ENCODE results near the gene C1QB. TPM values are rescaled to one million over a fixed set of nuclear protein-coding genes. Genes with fewer than 3 reads are reported as not detected.

C1QB gene
- total RNA-seq, 1 donor from 2014 or later, result not detected

DNA sequence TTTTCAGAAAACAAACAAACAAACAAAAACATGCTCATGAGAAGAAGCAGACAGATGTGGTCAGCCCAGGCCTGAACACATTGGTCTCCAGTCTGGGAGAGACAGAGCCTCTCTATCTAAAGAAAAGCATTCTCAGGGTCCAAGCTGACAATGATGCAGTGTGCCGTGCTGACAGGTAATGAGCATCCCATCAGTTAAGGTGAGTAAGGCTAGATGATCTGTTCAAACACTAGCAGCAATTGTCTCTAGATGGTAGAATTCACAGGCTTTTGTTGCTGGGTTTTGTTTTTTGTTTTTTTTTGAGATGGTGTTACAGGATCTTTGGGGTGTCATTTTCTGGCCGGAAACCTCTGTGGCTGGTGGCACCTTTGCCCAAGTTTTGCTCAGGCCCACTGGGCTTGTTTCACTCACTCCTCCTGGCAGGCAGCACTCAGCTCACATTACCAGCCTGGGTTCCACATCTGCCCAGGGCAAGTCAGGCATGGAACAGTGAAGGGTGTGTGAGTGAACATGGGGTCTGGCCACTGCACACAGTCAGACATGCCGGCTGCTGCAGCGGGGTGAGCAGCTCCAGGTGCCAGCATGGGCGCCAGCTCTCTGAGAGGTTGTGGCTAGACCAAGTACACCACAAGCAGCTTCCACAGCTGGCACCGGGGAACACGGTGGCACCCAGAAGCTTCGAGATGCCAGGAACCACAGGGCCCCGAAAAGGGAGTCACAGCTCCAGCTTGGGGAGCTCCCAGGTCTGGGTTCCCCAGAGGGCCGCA is 19.2 kb upstream of the C1QB start:
- TF ChIP-seq, protein P1, sequence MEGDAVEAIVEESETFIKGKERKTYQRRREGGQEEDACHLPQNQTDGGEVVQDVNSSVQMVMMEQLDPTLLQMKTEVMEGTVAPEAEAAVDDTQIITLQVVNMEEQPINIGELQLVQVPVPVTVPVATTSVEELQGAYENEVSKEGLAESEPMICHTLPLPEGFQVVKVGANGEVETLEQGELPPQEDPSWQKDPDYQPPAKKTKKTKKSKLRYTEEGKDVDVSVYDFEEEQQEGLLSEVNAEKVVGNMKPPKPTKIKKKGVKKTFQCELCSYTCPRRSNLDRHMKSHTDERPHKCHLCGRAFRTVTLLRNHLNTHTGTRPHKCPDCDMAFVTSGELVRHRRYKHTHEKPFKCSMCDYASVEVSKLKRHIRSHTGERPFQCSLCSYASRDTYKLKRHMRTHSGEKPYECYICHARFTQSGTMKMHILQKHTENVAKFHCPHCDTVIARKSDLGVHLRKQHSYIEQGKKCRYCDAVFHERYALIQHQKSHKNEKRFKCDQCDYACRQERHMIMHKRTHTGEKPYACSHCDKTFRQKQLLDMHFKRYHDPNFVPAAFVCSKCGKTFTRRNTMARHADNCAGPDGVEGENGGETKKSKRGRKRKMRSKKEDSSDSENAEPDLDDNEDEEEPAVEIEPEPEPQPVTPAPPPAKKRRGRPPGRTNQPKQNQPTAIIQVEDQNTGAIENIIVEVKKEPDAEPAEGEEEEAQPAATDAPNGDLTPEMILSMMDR (IDR thresholded peaks at IDR 0.05), result no peak
- DNase-seq (no peak), ATAC-seq (ENCODE audit: low read depth) (no peak)
- Mint-ChIP-seq H3K9me3 (no peaks in the 10 kb centered on the region), H3K36me3 (ENCODE audit: low read depth) (no peaks in the 10 kb centered on the region), H3K27me3 (peaks cover 21% of the 10 kb centered on the region), H3K4me3 (no peak overlapping the region), H3K4me1 (no peaks in the 10 kb centered on the region), H3K27ac (no peak overlapping the region)
- POLR2A ChIA-PET, result no interaction called here
- CTCF ChIA-PET, result no interaction called here
- intact Hi-C loops (cut with micrococcal nuclease), result no loop called here

DNA sequence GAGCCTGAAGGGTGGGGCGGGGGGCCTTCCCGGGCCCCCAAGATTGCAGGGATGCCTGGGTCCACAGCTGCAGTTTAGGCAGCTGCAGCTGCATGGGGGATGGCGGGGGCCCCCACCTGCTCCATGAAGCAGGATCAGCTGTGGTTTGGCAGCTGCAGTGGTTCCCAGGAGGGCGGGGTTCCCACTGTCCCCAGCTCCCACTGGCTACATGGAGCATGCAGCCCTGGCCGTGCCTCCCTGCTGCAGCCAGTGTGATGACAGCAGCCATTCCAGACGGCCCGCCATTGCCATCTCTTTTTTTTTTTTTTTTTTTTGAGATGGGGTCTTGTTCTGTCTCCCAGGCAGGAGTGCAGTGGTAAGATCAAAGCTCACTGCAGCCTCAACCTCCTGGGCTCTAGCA is 17.6 kb upstream of the C1QB start:
- H3K36me3 Mint-ChIP-seq (ENCODE audit: low read depth), result no peaks in the 10 kb centered on the region
- H3K4me3 Mint-ChIP-seq, result no peak overlapping the region
- ATAC-seq (ENCODE audit: low read depth), result no peak
- intact Hi-C loops (cut with micrococcal nuclease), result no loop called here
- no peak for DNase-seq
- H3K27me3 Mint-ChIP-seq, result peaks cover 16% of the 10 kb centered on the region
- CTCF ChIA-PET, result interaction anchor here (0.6 kb wide), 1 partner anchor 338 kb away, joined by 4 read pairs; no protein-coding TSS in a partner anchor
- TF ChIP-seq, protein P1 (IDR thresholded peaks at IDR 0.05), result no peak
- H3K27ac Mint-ChIP-seq, result no peak overlapping the region
- no peaks in the 10 kb centered on the region for H3K9me3 Mint-ChIP-seq
- no peaks in the 10 kb centered on the region for H3K4me1 Mint-ChIP-seq
- POLR2A ChIA-PET, result no interaction called here

- Mint-ChIP-seq H3K27ac (no peak within 1 kb of the TSS), H3K9me3 (no peaks in the 10 kb centered on the region), H3K27me3 (peaks cover 17% of the 10 kb centered on the region), H3K4me3 (no peak within 1 kb of the TSS), H3K4me1 (no peaks in the 10 kb centered on the region), H3K36me3 (ENCODE audit: low read depth) (no peaks in the 10 kb centered on the region)
- CTCF ChIA-PET, result no interaction called here
- no peak for DNase-seq
- TF ChIP-seq, protein P1 (IDR thresholded peaks at IDR 0.05), result no peak
- POLR2A ChIA-PET, result no interaction called here
- intact Hi-C loops (cut with micrococcal nuclease), result no loop called here
- no peak for ATAC-seq (ENCODE audit: low read depth)
These were observed 16.7 kb upstream of the C1QB start, which contains the start of gene C1QA for GRCh38 chr1:22636353-22636752. Gene C1QA, plus strand, starts transcription at chr1:22636628. Its CDS starts 989 bp downstream, at chr1:22637617.

GRCh38 chr1:22636927-22637326 is 16.1 kb upstream of the C1QB start:
- Mint-ChIP-seq H3K36me3 (ENCODE audit: low read depth) (no peaks in the 10 kb centered on the region), H3K4me3 (no peak overlapping the region), H3K4me1 (no peaks in the 10 kb centered on the region), H3K27ac (no peak overlapping the region), H3K9me3 (no peaks in the 10 kb centered on the region), H3K27me3 (peaks cover 17% of the 10 kb centered on the region)
- ChIA-PET CTCF (no interaction called here), POLR2A (no interaction called here)
- TF ChIP-seq, protein P1 (IDR thresholded peaks at IDR 0.05), result no peak
- intact Hi-C loops (cut with micrococcal nuclease), result no loop called here
- DNase-seq (no peak), ATAC-seq (ENCODE audit: low read depth) (no peak)

DNA sequence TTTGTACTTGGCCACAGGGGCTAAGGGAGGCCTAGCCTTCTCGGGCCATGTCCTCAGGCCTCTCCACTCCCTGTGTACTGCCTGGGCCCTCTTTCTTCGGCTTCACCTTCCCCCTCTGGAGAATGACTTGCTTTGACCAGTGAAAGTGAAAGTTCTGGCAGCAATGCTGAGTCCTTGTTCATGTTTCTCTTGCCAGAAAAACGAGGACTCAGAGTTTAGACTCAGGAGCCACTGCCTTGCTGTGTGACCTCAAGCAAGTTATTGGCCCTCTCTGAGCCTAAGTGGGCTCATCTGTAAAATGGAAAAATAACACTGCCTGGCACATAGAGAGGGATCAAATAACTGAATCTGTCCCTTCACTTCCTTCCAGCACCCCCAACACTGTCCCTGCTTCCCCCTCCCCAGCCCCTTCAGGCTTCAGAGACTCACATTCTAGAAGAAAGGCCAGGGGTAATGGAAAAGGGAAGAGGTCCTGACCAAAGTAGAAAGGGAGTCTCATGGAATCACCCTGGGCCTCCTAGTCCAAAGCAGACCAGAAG is 15.1 kb upstream of the C1QB start:
- no peaks in the 10 kb centered on the region for H3K36me3 Mint-ChIP-seq (ENCODE audit: low read depth)
- TF ChIP-seq, protein P1 (IDR thresholded peaks at IDR 0.05), result no peak
- no peak overlapping the region for H3K27ac Mint-ChIP-seq
- H3K4me1 Mint-ChIP-seq, result no peaks in the 10 kb centered on the region
- POLR2A ChIA-PET, result no interaction called here
- H3K27me3 Mint-ChIP-seq, result peaks cover 14% of the 10 kb centered on the region
- ATAC-seq (ENCODE audit: low read depth) (no peak), DNase-seq (no peak)
- intact Hi-C loops (cut with micrococcal nuclease), result no loop called here
- no peaks in the 10 kb centered on the region for H3K9me3 Mint-ChIP-seq
- CTCF ChIA-PET, result no interaction called here
- H3K4me3 Mint-ChIP-seq, result no peak overlapping the region
